Measurements from ENCODE around the gene TMEM43.

DNA sequence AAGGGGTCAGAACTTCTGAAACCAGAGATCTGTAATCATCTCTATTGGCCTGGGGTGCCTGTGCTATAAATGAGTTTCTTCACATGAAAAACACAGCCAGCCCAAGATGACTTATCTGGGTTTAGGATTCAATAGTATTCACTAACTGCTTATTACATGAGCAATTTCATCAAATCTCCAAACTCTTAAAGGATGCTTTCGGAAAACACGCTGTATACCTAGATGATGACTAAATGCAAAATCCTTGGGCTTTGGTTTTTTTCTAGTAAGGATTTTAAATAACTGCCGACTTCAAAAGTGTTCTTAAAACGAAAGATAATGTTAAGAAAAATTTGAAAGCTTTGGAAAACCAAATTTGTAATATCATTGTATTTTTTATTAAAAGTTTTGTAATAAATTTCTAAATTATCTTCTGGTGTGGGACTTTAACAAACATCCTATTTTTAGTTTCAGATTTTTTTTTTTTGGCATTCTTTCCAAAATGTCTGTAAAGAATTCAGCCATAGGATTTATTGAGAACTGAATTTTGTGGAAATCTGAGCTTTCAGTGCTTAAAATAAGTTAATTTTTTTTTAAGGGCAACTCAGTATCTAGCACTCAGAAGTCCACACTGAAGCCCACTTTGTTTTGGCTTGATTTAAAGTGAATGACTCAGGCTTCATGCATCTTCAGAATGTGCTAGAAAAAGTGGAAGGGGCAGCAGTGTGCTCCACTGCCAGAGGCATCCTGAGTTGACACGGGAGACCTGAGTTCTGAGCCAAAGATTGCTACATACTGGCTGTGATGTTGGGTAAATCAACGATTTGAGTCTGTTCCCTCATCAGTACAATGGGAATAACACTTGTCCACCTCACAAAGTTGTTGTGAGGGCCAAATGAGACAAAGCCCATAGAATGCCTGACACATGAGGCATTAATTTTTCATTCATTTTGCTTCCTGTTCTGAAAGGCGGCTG, 18.7 kb downstream of the TMEM43 start:
- TF ChIP-seq CTCF (IDR thresholded peaks at IDR 0.05; ENCODE audit: insufficient read depth, low read length): no peak
- TF ChIP-seq POLR2AphosphoS5 (IDR thresholded peaks at IDR 0.05; ENCODE audit: low read depth): no peak
- TF ChIP-seq GABPA (IDR thresholded peaks at IDR 0.05; ENCODE audit: low read depth): no peak
- TF ChIP-seq SPI1 (IDR thresholded peaks at IDR 0.05; ENCODE audit: borderline replicate concordance, low read depth): no peak
- TF ChIP-seq, protein P1, sequence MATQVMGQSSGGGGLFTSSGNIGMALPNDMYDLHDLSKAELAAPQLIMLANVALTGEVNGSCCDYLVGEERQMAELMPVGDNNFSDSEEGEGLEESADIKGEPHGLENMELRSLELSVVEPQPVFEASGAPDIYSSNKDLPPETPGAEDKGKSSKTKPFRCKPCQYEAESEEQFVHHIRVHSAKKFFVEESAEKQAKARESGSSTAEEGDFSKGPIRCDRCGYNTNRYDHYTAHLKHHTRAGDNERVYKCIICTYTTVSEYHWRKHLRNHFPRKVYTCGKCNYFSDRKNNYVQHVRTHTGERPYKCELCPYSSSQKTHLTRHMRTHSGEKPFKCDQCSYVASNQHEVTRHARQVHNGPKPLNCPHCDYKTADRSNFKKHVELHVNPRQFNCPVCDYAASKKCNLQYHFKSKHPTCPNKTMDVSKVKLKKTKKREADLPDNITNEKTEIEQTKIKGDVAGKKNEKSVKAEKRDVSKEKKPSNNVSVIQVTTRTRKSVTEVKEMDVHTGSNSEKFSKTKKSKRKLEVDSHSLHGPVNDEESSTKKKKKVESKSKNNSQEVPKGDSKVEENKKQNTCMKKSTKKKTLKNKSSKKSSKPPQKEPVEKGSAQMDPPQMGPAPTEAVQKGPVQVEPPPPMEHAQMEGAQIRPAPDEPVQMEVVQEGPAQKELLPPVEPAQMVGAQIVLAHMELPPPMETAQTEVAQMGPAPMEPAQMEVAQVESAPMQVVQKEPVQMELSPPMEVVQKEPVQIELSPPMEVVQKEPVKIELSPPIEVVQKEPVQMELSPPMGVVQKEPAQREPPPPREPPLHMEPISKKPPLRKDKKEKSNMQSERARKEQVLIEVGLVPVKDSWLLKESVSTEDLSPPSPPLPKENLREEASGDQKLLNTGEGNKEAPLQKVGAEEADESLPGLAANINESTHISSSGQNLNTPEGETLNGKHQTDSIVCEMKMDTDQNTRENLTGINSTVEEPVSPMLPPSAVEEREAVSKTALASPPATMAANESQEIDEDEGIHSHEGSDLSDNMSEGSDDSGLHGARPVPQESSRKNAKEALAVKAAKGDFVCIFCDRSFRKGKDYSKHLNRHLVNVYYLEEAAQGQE (IDR thresholded peaks at IDR 0.05; ENCODE audit: insufficient replicate concordance, low read depth): no peak

All from HL-60 (cell line).